Measurements from ENCODE around the gene CD52.
"Not testable (repeated sequence)": the region's sequence is repeated elsewhere in the genome, so short reads cannot be mapped to it uniquely, and the experiment has no call there.

The CD52 gene

GRCh38 chr1:26302733-26303405, 14.9 kb upstream of the CD52 start:
- peak; percentile 66 to 70 (median 69) for DNase-seq

DNA sequence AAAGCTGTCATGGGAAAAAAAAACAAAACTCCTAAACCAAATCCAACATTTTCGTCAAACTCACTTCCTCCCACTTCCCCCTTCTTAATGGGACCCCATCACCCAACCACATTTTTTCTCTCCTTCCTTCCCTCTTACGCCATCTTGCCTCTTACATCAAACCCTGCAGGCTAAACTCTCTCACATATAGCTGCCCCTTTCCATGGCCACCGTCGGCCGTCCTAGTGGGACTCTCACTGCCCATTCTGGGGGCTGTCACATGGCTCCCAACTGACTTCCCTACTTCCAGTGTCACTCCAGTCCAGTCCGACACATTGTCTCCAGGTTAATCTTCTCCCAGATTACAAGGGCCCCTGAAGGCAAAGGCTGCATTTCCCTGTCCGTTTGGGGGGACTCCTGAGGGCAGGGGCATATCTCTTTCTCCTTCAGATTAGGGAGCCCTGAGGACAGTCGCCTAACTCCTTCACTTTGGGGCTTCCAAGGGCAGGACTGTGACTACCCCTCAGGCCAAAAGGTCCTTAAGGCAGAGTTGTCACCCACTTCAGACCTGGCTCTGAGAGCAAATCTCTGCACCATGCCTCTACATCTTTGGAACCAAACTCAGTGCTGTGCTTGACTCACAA, 12.0 kb upstream of the CD52 start:
- DNase-seq, result peak; percentile 39 to 61 (median 44)

GRCh38 chr1:26306290-26307229, 11.2 kb upstream of the CD52 start, which contains the start of gene UBXN11:
UBXN11 (minus strand) TSS chr1:26306636; CDS start chr1:26302883, 3,753 bp downstream.
- DNase-seq, result peak; percentile 88 to 92 (median 91)

- DNase-seq, result no peak
Measured at GRCh38 chr1:26307363-26307781, 10.4 kb upstream of the CD52 start.

GRCh38 chr1:26307966-26308899, 9.5 kb upstream of the CD52 start:
- not testable (repeated sequence) for DNase-seq

DNA sequence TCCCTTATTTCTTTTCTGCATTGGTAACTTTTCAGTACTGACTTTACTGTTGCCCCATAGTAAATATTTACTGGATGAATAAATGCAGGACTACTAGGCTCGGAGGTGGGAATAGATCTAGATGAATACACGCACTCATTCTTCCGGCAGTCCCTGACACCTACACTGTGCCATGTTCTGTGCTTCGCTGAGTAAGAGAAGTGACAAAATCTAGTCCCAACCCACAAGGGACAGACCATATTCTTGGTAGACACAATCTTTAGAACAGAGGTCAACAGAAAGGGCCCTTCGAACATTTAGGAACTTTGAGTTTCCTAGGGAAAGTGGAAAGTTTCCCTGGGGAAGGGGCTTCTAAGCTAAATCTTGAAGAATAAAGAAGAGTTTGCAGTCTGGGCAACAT, 3.3 kb upstream of the CD52 start:
- DNase-seq, result peak in 1 of 3 donors; percentile 32

DNA sequence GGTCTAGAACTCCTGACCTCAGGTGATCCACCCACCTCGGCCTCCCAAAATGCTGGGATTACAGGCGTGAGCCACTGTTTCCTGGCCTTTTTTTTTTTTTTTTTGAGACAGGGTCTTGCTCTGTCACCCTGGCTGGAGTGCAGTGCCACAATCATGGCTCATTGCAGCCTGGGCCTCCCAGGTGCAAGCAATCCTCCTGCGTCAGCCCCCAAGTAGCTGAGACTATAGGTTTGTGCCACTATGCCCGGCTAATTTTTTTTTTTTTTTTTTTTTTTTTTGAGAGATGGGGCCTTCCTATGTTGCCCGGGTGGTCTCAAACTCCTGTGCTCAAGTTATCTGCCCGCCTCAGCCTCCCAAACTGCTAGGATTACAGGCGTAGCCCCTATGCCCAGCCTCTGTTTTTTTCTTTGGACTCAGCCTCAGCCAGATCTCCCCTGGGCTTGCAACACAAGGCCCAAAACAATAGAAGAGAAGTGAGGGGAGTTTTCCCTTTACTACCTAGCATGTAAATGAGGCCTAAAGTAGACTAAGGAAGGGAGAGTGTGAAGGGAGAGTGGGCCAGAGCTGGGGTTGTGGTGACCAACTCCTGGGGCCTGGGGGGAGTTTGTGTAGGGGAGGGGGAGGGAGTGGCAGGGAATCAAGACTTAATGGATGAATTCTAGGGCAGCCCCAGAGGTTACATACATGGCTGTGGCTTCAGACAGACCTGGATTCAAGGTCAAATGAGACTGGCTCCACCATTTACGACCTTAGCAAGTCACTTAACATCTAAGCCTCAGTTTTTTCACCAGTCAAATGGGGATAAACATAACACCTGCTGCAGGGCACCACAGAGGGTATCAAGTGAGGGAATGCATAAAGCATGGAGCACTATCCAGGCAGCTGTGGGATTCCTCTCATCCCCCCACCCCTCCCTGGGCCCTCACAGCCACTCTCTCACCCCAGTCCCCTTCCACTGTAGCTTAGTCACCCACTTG, 1.6 kb upstream of the CD52 start:
- DNase-seq, result no peak

GRCh38 chr1:26317146-26317545, 612 bp upstream of the CD52 start:
- DNase-seq, result peak; percentile 46 to 57 (median 52)

- DNase-seq, result peak; percentile 92 to 94 (median 94)
Measured at GRCh38 chr1:26318338-26319064, 743 bp downstream of the CD52 start.

DNA sequence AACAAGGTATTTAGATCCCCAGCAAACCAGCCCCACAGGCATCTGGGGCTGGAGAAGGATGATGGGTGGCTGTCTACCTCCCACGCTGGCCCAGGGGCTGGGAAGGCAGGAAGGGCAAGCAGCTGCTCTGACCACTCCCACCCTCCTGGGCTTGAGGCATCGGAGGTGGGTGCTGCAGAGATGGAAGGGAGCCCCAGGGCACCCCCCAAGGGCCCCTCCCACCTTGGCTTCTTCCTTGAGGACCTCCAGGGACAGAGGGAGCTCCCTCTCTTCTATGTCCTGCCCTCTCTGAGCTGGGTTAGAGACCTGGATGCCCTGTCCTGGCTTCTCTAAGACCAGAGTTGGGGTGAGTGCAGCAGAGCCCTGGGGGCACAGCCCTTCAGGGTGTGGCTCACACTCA, 3.1 kb downstream of the CD52 start:
- DNase-seq, result no peak

- peak; percentile 88 to 94 (median 93) for DNase-seq
Measured at GRCh38 chr1:26321315-26322041, 3.7 kb downstream of the CD52 start.

DNA sequence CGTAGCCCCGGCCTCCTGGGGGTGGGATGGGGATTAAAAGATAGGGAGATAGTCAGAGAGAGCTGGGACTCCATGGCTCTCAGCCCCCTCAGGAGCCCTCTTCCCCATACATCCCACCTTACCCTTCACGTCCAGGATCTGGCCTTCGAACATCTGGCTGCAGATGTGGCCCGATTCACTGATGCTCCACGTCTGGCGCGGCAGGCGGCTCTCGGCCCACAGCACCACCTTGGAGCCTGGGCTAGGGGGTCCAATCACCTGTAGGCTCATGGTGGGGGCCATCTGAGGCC, 4.2 kb downstream of the CD52 start:
- DNase-seq, result no peak

- no peak for DNase-seq
Measured at GRCh38 chr1:26323382-26323781, 5.6 kb downstream of the CD52 start.

GRCh38 chr1:26324550-26324949, 6.8 kb downstream of the CD52 start:
- no peak for DNase-seq

GRCh38 chr1:26327956-26328362, 10.2 kb downstream of the CD52 start:
- no peak for DNase-seq

- DNase-seq, result no peak
Measured at GRCh38 chr1:26328597-26328996, 10.8 kb downstream of the CD52 start.

GRCh38 chr1:26329380-26329779, 11.6 kb downstream of the CD52 start:
- DNase-seq, result not testable (repeated sequence)

DNA sequence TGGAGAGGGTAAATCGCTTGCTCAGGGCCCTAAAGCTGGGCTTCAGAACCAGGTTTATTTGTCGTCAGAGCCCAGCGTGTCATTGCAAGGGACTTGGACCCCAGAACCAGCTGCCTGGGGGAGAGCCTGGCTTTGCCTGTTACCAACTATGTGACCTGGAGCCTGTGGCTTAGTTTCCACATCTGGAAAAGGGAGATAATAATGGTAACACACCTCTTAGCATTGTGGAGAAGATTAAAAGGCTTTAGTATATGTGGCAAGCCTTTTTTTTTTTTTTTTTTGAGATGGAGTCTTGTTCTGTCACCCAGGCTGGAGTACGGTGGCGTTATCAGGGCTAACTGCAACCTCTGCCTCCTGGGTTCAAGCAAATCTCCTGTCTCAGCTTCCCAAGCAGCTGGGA, 12.5 kb downstream of the CD52 start:
- DNase-seq, result no peak

GRCh38 chr1:26333312-26333711, 15.6 kb downstream of the CD52 start:
- not testable (repeated sequence) for DNase-seq

All from suppressor macrophage treated with lipopolysaccharide for 1 hour (primary cell).